Left lobe of liver (tissue), 2 donors: ENCODE results near the gene ABI3BP. TPM values are rescaled to one million over a fixed set of nuclear protein-coding genes. Genes with fewer than 3 reads are reported as not detected.
A peak's percentile ranks its signal among the peaks of the same experiment; 100 is the strongest.

Experiments used
- ATAC-seq: fragments of 200-7000 bp; cut with Tn5 transposase; one replicate; pipeline ENCODE4 v1.9.1; 2020; ENCODE audit warnings: mild to moderate bottlenecking, moderate library complexity
- DNase-seq: peaks from one replicate; pipeline ENCODE4 v3.0.0-alpha.2; 2020; ENCODE audit warnings: low spot score
- total RNA-seq: library from RNA; stranded (reverse); gene quantifications from one replicate; pipeline ENCODE4 v1.2.1, GENCODE V29; 2021
- donor health status: DM: no; HTN: no; CAD: no; lungs with moderate emphysema.
- donor health status: DM: no; HTN: yes; CAD: no.

Gene ABI3BP
- total RNA-seq, 1 donor from 2014 or later: 2.6 TPM

DNA sequence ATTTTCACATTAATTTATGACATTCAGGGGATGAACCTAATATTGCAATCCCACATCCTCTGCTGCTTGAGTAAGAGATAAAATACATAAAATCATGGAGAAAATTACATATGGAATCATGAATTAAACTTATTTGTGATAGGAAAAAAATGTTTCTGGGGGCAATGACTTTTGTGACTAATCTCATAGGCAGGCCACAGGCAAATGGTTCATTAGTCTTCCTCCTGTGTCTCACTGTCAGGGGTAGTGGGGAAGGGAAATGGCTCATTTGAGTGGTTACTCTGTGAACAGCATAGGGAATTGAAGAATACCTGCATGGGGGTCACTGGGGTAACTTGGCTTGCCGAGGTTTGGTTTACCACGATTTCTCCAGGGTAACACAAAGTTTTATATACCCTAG, 211.9 kb downstream of the ABI3BP start:
- ATAC-seq: no peak

DNA sequence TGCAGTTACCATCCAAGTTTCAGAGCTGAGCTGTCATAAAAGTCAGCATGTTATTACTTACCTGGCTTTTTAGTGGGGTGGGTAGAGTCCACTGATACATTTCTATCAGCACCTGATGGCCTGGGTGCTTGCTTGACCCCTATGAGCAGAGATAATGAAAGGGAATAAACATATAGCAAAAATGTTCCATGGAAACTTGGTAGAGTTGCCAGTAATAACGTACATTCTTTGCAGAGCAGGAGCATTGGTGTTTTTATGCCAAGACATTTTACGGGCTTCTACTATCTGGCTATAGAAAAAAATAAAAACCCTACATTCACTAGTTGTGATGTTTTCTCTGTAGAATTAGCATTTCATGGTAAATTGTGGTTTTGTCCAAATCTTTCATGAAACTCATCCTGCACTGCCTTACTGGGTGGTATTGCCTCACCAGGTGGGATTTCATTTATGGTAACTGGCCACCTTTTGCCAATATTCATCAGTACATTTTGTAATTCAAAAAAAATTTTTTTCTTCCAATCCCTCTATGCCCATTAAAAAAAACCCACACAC, 213.1 kb downstream of the ABI3BP start:
- no peak for ATAC-seq

More for the DNA sequence above, 211.9 kb downstream of the ABI3BP start:
- DNase-seq: no peak

GRCh38 chr3:100779480-100779879, 213.7 kb downstream of the ABI3BP start:
- no peak for ATAC-seq
- DNase-seq: no peak

More for the DNA sequence above, 213.1 kb downstream of the ABI3BP start:
- no peak for DNase-seq

DNA sequence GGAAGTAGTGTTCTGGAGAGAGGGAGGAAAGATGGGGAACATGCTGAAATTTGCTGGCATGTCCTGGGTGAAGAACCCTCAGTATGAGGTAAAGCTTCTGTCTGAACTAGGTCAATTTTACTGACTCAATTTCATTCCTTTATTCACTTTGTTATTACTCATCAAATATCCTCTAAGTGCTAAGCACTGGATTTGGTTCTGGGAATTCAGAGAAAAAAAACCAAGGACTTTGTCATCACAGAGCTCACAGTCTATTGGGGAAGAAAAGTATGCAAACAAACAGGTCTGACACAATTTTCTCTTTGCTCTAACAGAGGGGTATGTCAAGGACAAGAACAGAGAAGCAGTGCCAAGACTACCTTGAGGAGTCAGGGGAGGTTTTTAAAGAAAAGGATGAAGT, 215.9 kb downstream of the ABI3BP start:
- ATAC-seq (no peak), DNase-seq (no peak)

GRCh38 chr3:100776746-100777145, 216.5 kb downstream of the ABI3BP start:
- ATAC-seq (peak; percentile 33), DNase-seq (no peak)

DNA sequence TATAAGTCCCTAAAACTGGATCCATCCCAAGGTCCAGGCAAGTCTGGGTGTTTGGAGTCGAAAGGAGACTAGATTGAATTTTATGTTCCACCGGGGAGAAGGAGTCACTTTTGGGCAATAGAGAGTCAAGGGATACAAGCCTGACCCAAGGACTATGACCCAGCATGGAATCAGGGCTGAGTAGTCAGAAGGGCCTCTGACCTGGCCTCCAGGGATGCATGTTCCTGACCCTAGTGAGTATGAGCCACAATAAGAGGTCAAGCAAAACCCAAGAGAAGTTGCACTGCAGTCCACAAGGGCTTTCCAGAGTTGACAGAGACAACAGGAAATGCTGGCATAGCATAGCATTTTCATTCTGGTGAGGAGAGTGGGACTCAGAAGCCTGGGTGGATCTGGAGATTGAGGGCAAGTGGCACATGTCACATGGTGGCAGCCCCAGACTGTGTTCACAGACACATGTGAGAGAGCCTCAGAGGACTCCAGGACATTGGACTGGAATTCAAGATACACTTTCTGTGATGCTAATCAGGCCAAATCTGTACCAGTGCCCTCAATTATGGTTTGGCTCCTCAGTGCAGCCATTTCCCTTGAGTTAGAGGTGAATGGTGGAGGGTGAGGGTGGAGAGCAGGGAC, 217.0 kb downstream of the ABI3BP start:
- ATAC-seq (no peak), DNase-seq (no peak)

GRCh38 chr3:100775669-100776068, 217.6 kb downstream of the ABI3BP start:
- ATAC-seq (no peak), DNase-seq (no peak)

GRCh38 chr3:100775226-100775625, 218.0 kb downstream of the ABI3BP start:
- no peak for DNase-seq
- ATAC-seq: no peak

DNA sequence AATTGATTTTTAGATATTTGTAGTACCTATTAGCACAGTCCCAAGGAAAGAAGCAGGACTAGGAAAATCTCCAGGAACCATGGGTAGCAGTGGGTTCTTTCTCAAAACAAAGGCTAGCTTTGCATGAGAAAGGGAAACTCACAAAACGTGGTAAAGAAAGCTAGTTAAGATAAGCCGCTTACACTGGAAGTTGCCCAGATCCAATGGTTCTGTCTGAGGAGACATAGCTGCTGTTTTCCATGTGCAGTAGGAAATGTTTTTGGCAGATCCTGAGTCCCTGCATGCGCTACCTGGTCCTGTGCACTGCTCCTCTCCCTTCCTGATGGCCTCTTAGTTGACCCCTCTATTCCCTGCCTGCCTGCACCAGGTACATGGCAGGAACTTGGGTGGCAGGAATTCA, 223.5 kb downstream of the ABI3BP start:
- no peak for DNase-seq
- ATAC-seq: no peak

GRCh38 chr3:100766069-100766468, 227.2 kb downstream of the ABI3BP start:
- ATAC-seq (no peak), DNase-seq (no peak)

- DNase-seq: no peak
- ATAC-seq: no peak
Observed at GRCh38 chr3:100765437-100765975, 227.7 kb downstream of the ABI3BP start.

GRCh38 chr3:100761951-100762350, 231.3 kb downstream of the ABI3BP start:
- DNase-seq (no peak), ATAC-seq (no peak)

DNA sequence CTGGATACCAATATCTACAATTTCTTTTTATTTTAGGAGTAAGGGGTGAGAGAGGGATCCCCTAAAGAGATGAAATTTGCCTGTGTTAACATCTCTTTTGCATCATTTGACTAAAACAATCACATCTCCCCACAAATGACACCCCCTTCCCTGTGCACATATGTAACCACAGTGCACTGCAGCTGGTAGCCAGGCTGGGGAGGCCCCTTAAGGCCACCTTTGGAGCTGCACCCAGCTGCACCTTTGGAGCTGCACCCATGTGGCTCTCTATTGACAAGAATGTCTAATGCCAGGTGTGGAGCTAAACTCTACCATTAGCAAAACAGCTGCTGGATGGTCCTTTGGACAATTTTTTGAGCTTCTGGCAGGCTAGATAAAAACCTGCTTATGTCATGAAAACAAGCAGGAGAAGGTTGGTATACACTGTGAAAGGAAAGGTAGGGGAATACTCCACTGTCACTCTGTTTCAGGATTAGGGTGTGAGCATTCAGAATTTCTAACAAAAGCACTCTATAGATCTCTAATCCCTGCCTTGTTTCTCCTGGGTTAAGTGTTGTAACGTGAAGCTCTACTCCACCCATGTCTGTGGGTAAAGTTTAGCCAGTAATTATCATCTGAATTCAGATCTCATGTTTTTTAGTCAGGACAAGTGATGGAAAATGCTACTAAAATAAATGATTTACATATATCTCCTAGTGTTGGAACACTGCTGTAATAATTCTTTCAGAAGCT, 231.8 kb downstream of the ABI3BP start:
- DNase-seq: peak; percentile 53
- peak; percentile 94 for ATAC-seq

DNA sequence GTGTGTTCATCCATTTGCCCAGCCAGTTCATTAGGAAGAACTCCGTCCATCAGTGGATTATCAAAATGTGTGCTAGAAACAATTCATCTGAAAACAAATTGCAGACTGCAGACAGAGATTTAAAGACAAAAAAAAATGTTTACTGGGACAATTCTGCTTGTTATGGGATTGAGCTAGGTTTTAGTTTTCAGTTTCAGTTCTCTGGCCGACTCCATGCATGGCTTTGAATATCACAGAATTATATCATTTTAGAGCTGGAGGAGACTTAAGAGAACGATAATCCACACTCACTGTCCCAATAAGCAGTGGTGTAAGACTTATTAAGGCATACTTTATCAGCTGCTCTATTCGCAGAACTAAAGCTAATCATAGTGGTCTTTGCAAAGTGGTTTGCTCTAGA, 232.8 kb downstream of the ABI3BP start:
- peak; percentile 12 for ATAC-seq
- DNase-seq: no peak

DNA sequence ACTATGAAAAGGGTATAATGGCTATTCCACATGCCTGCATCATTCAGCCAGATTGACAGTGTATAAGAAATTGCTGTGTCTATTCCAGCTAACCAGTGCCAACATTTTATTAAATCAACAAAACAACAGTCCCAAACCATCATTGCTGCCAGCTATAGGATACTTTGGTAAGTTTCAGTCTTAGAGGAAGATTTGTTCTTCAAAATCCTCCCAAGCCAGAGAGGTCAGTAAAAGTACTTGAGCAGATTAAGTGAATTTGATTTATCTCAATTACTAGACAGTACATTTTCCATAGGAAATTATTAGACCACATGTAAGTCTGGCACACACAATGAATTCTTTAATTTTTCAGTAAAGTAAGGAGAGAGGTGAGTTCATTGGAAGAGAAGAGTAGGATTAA, 233.3 kb downstream of the ABI3BP start:
- no peak for DNase-seq
- ATAC-seq: no peak

DNA sequence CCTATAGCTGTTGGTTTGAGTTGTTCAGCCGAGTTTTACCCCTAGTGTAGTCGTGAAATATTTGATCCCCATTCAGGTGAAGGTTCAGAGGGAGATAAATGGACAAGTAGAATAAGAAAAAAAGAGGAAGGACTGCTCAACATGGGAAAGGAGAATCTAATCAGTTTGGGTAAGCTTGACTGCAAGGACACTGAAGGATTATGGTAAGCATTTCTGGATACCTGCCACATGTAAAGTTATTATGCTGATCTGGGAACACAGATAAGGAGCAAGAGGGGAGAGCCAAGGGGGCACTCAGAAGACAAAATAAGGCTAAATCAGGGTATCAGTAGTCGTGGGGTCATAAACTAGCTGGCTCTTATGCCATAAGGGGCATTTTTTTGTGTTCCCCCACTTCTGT, 234.1 kb downstream of the ABI3BP start:
- ATAC-seq (no peak), DNase-seq (no peak)

DNA sequence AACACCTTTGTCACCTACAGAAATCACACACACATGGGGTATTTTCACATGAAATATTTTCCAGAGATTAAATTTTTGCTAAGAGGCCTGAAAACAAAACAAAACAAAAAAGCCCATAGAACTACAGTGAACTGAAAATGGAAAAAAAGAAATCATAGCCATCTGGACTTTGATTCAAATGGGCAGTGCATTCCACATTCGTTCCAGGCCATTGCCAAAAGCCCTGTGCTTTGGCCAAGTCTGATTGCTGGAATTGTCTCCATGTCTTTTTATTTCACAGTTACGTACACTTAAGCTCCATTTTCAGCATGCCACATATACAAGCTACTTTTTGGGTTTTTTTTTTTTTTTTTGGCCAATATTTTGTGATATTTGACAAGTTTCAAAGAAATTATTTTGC, 236.8 kb downstream of the ABI3BP start:
- ATAC-seq (peak; percentile 67), DNase-seq (peak; percentile 78)

DNA sequence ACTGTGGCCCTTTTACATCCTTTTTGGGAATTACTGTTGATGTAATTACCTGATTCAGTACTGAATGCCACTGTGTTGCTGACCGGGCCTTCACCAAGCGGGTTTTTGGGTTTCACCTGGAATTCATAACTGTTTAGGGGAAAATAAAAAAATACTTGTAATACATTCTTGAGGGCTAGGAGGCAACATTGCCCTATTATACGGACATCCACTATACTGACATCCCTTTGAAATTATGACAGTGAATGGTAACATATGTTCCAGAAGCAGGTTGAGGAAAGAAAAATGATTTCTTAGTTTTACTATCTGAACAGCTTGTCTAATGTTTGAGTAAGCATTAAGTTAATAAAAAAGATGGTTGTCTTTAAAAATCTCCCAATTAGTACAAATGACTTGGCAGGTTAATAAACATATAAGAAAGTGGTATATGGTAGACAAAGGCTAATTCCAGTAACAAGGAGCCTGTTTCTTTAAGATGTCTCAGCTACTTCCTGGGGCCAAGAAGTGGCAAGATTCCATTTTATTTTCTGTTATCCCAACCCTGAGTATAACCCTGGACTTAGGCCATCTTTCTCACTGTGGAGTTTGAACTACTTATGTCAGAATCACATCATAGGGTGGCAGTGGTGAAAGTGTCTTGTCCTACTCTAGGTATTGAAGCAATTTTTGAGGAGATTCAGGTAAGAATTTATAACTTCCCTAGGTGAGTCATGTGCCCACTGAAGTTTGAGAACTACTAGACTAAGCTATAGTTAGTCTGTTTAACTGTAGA, 238.5 kb downstream of the ABI3BP start:
- DNase-seq (no peak), ATAC-seq (peak; percentile 66)

DNA sequence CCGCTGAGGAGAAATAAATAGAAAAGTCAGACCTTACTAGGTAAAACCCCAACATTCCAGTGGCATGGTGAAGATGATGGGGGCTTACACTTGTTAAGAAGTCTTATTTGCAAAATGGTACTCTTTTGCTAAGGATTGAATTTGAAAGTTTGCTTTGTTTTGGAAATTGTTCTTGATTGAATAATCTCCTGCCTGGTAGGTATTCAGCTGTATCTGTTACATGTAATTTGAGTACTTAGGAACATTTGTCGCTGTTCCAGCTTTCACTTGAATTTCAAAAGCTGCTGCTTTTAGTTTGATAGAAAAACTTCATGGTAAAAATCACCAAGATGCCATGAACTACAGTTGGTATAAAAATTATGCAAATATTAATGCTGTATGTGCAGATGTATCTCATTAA, 239.4 kb downstream of the ABI3BP start:
- ATAC-seq: peak; percentile 9
- DNase-seq: no peak

DNA sequence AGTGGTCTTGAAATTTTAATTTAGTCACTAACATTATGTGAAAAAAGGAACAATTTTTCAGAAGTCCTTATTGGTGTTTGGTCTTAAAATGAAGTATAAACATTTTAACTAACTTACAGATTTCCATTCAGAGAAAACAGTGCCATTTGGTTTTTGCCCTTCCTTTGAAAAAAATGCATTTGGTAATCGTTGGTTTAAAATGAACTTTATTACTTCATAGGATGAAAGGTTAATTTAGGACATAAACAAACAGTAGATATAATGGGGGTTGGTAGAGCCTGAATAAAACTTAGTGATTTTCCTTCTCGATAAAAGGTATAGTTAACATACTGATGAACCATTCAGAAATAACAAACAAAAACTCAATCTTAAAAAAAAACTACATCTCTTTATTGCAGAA, 244.3 kb downstream of the ABI3BP start:
- ATAC-seq (peak; percentile 71), DNase-seq (no peak)

- ATAC-seq (peak; percentile 28), DNase-seq (no peak)
Observed at GRCh38 chr3:100748220-100748619, 245.0 kb downstream of the ABI3BP start.
